ENCODE results near the gene AUH.

The AUH gene

GRCh38 chr9:91245431-91246313 lies 116.0 kb downstream of the AUH start:
- DNase-seq (ENCODE audit: low spot score), result no peak

- no peak for DNase-seq (ENCODE audit: low spot score)
Measured at GRCh38 chr9:91243029-91243428, 118.7 kb downstream of the AUH start.

GRCh38 chr9:91241909-91242308 lies 119.8 kb downstream of the AUH start:
- DNase-seq (ENCODE audit: low spot score), result no peak

GRCh38 chr9:91240596-91241165 lies 121.0 kb downstream of the AUH start:
- DNase-seq (ENCODE audit: low spot score), result no peak

- no peak for DNase-seq (ENCODE audit: low spot score)
Measured at GRCh38 chr9:91239367-91240111, 122.2 kb downstream of the AUH start.

GRCh38 chr9:91234523-91234922 lies 127.2 kb downstream of the AUH start:
- no peak for DNase-seq (ENCODE audit: low spot score)

GRCh38 chr9:91231619-91232018 lies 130.1 kb downstream of the AUH start:
- DNase-seq (ENCODE audit: low spot score), result no peak

- no peak for DNase-seq (ENCODE audit: low spot score)
Measured at GRCh38 chr9:91223000-91223399, 138.7 kb downstream of the AUH start.

GRCh38 chr9:91222457-91222856 lies 139.3 kb downstream of the AUH start:
- no peak for DNase-seq (ENCODE audit: low spot score)

- DNase-seq (ENCODE audit: low spot score), result no peak
Measured at GRCh38 chr9:91221332-91221731, 140.4 kb downstream of the AUH start.

GRCh38 chr9:91220491-91221135 lies 141.1 kb downstream of the AUH start:
- no peak for DNase-seq (ENCODE audit: low spot score)

- no peak for DNase-seq (ENCODE audit: low spot score)
Measured at GRCh38 chr9:91220021-91220420, 141.7 kb downstream of the AUH start.

GRCh38 chr9:91219557-91219956 lies 142.2 kb downstream of the AUH start:
- DNase-seq (ENCODE audit: low spot score), result no peak

- DNase-seq (ENCODE audit: low spot score), result no peak
Measured at GRCh38 chr9:91217388-91217787, 144.3 kb downstream of the AUH start.

GRCh38 chr9:91214867-91215266 lies 146.9 kb downstream of the AUH start:
- no peak for DNase-seq (ENCODE audit: low spot score)

GRCh38 chr9:91214086-91214485 lies 147.6 kb downstream of the AUH start:
- no peak for DNase-seq (ENCODE audit: low spot score)

GRCh38 chr9:91212596-91213243 lies 149.0 kb downstream of the AUH start:
- DNase-seq (ENCODE audit: low spot score), result no peak

- DNase-seq (ENCODE audit: low spot score), result no peak
Measured at GRCh38 chr9:91211919-91212318, 149.8 kb downstream of the AUH start.

GRCh38 chr9:91211414-91211813 lies 150.3 kb downstream of the AUH start:
- no peak for DNase-seq (ENCODE audit: low spot score)

- DNase-seq (ENCODE audit: low spot score), result no peak
Measured at GRCh38 chr9:91210318-91210717, 151.4 kb downstream of the AUH start.

GRCh38 chr9:91208837-91209236 lies 152.9 kb downstream of the AUH start:
- DNase-seq (ENCODE audit: low spot score), result no peak

GRCh38 chr9:91208419-91208745 lies 153.3 kb downstream of the AUH start:
- DNase-seq (ENCODE audit: low spot score), result no peak
